Neural crest cell (in vitro differentiated cells): ENCODE measurements around the gene DDX17. TPM values are rescaled to one million over a fixed set of nuclear protein-coding genes. Genes with fewer than 3 reads are reported as not detected.
A peak's percentile ranks its signal among the peaks of the same experiment; 100 is the strongest.

Experiments used
- DNase-seq: peaks from one replicate; pipeline ENCODE4 v3.0.0; 2021; ENCODE audit warnings: low read depth, mixed read lengths, low spot score
- H3K27ac Mint-ChIP-seq: one replicate; pipeline ENCODE4 v1.8.0; 2021; ENCODE audit warnings: mild to moderate bottlenecking, mixed read lengths; ENCODE audit not compliant: unreplicated experiment
- H3K27me3 Mint-ChIP-seq: 2 replicates; pipeline ENCODE4 v1.8.0; 2021; ENCODE audit warnings: low read depth, mild to moderate bottlenecking, mixed read lengths
- H3K36me3 Mint-ChIP-seq: 2 replicates; pipeline ENCODE4 v1.8.0; 2021; ENCODE audit warnings: low read depth, mild to moderate bottlenecking, mixed read lengths
- H3K4me1 Mint-ChIP-seq: 2 replicates; pipeline ENCODE4 v1.8.0; 2021; ENCODE audit warnings: mixed read lengths
- H3K4me3 Mint-ChIP-seq: one replicate; pipeline ENCODE4 v1.8.0; 2021; ENCODE audit warnings: mild to moderate bottlenecking, mixed read lengths
- H3K9me3 Mint-ChIP-seq: 2 replicates; pipeline ENCODE4 v1.8.0; 2021; ENCODE audit warnings: mixed read lengths
- CTCF ChIP-seq: fragments of 200-600 bp; sonication (generic); conservative IDR thresholded peaks from 2 replicates; pipeline ENCODE4 v1.5.0; 2021; ENCODE audit warnings: antibody characterized with exemption, mild to moderate bottlenecking
- long read RNA-seq: library from polyadenylated mRNA; unstranded; transcript quantifications from one replicate; pipeline ENCODE4 v2.0.0, GENCODE V29; 2020
- total RNA-seq: library from RNA; stranded (reverse); gene quantifications from 2 replicates; pipeline ENCODE4 v1.2.1, GENCODE V29; 2021

Gene DDX17
- 485 and 500 TPM in 2 replicates for total RNA-seq
- long read RNA-seq, full-length matches to known transcripts, result 6 of 295 reads
- long read RNA-seq, partial matches to known transcripts, result 156 of 295 reads
- long read RNA-seq, other reads (novel, unspliced or antisense), result 133 of 295 reads

DNA sequence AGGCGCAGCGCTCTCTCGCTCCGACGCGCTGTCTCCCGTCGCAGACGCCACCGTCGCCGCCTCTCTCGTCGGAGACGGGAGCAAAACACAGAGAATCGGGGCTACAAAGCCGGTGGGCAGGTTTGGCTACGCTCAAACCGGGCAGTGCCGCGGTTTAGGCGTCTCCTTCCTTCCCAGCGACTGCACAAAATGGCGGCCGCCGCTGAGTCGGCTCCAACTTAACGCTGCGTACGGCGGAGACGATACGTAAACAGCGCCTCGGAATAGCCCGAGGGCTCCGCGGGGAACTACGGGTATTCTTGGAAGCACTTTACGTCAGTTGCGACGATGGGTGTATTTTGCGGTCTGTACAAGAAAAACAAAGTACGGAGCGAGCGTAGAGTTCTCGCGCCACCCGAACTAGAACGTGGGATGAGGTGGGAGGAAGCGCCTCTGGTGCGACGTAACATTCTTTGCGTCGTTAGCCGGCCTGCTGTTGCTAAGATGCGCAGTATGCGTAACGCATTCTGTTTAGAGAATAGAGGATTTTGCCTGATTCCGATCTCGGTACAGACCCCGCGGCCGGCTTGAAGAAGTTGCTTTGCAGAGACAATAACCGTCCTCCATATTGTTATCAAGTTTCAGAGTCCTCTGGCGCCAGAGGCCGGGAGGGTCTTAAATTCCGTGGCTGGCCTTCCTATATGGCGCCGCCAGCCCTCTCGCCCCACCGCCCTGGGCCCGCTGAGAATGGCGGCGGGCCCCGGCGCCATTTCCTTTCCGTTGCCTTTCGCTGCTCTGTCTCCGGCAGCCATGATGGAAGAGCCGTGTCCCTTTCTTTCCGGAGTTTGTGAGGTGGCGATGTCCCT lies at the start of gene DDX17:
DDX17 (minus strand) TSS at position 194 of the 845 bp plus-strand sequence.
- H3K27me3 Mint-ChIP-seq, result peaks cover 5% of the 10 kb centered on the region
- no peak for TF ChIP-seq CTCF
- H3K4me3 Mint-ChIP-seq, result peak within 1 kb of the TSS; percentile 100
- DNase-seq, result peak; percentile 98
- peak within 1 kb of the TSS; percentile 100 for H3K27ac Mint-ChIP-seq
- H3K9me3 Mint-ChIP-seq, result peaks cover 3% of the 10 kb centered on the region
- H3K36me3 Mint-ChIP-seq, result peaks cover 21% of the 10 kb centered on the region
- H3K4me1 Mint-ChIP-seq, result peaks cover 55% of the 10 kb centered on the region

DNA sequence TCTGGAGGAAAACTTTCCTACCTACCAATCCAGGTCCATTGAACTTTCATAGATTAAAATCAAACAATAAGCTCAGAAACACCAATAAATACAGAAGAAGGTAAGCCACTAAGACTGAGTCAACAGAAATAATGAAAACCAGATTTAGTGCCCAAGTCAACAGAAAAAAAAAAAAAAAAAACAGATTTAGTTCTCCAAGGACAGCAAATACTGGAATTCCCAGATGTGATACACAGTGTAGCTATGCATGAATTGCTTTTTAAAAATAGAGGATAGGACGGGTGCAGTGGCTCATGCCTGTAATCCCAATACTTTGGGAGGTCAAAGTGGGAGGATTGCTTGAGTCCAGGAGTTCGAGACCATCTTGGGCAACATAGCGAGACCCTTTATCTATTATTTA lies 48.2 kb upstream of the DDX17 start:
- no peak for DNase-seq
- no peak for TF ChIP-seq CTCF
- Mint-ChIP-seq H3K4me1 (no peaks in the 10 kb centered on the region), H3K4me3 (no peak overlapping the region), H3K27me3 (no peaks in the 10 kb centered on the region), H3K36me3 (no peaks in the 10 kb centered on the region), H3K27ac (no peak overlapping the region), H3K9me3 (no peaks in the 10 kb centered on the region)

DNA sequence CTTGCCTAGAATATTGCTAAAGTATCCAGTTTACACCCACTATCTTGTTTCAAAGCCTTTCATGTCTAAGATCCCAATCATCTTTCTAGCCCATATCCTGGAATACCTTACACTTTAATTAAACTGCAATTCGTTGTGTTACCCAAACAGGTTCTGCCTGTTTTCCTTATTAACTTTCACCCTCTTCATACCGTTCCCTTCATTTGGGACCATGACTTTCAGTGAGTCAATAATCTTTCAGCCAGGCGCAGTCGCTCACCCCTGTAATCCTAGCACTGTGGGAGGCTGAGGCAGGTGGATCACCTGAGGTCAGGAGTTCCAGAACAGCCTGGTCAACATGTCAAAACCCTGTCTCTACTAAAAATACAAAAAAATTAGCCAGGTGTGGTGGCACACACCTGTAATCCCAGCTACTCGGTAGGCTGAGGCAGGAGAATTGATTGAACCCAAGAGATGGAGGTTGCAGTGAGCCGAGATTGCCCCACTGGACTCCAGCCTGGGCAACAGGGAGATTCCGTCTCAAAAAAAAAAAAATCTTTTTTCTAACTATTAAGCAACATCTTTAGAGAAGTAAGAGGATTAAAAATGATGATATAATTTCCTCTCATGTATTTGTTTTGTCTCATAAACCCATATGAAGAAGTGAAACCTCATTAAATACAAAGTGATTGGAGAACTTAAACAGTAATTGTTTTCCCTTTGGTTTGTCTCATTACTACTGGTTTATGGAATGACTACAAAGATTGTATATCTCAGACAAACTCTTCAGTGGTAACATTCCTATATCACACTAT lies 43.2 kb upstream of the DDX17 start:
- Mint-ChIP-seq H3K9me3 (peaks cover under 1% of the 10 kb centered on the region), H3K36me3 (peaks cover 1% of the 10 kb centered on the region), H3K27ac (no peak overlapping the region), H3K4me3 (no peak overlapping the region), H3K4me1 (no peaks in the 10 kb centered on the region), H3K27me3 (no peaks in the 10 kb centered on the region)
- DNase-seq, result no peak
- TF ChIP-seq CTCF, result no peak

GRCh38 chr22:38540701-38541100 lies 34.6 kb upstream of the DDX17 start:
- no peaks in the 10 kb centered on the region for H3K4me1 Mint-ChIP-seq
- no peak for TF ChIP-seq CTCF
- no peak overlapping the region for H3K27ac Mint-ChIP-seq

DNA sequence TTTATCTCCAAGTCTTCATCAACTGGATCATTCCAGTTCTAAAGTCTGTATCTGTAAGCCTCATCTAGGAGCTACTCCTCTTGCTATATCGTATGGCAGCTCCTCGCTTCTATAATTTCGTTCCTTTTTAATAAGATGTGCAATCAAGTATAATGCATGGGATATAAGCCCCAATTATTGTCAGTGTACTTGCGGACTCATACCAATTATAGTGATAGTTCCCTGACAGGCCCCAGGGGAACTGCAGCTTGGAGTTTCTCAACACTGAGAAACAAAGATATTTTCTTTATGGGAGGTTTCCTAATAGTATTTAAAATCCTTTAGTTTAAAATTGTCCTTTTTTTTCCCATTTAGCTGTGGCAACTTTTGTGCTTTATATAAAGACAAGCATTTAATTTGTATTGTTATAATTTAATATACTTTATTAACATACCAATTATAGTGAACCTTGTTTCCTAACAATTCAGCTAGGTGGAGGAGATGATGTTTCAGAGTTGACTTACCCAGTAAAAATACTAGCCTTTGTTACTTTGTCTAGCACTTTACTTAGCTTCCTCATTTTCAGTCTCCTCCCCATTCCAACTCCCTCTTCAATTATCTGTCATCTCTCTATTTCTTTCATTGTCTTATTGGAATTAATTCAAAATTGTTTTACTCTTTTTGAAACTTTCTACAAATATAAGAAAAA lies 25.3 kb upstream of the DDX17 start:
- TF ChIP-seq CTCF, result no peak
- Mint-ChIP-seq H3K27ac (no peak overlapping the region), H3K4me1 (peaks cover 5% of the 10 kb centered on the region), H3K9me3 (no peaks in the 10 kb centered on the region), H3K27me3 (no peaks in the 10 kb centered on the region), H3K36me3 (no peaks in the 10 kb centered on the region), H3K4me3 (no peak overlapping the region)
- no peak for DNase-seq

More at GRCh38 chr22:38540701-38541100, 34.6 kb upstream of the DDX17 start:
- peaks cover 21% of the 10 kb centered on the region for H3K9me3 Mint-ChIP-seq
- H3K27me3 Mint-ChIP-seq, result no peaks in the 10 kb centered on the region
- peaks cover 24% of the 10 kb centered on the region for H3K36me3 Mint-ChIP-seq
- no peak for DNase-seq
- H3K4me3 Mint-ChIP-seq, result no peak overlapping the region
